HG02970 (cell line): Measurements from ENCODE around the gene PTCD3.
A peak's percentile ranks its signal among the peaks of the same experiment; 100 is the strongest.

Source experiments
- ATAC-seq: cut with Tn5 transposase; IDR thresholded peaks from one replicate; pipeline ENCODE4 v1.9.1; 2021; ENCODE audit warnings: mild to moderate bottlenecking, moderate library complexity, moderate number of reproducible peaks; ENCODE audit not compliant: unreplicated experiment, low FRiP score

The PTCD3 gene

GRCh38 chr2:86079981-86080911, 25.8 kb upstream of the PTCD3 start:
- peak; percentile 56 for ATAC-seq

- no peak for ATAC-seq
Observed at GRCh38 chr2:86081724-86082123, 24.3 kb upstream of the PTCD3 start.

GRCh38 chr2:86082756-86083155, 23.3 kb upstream of the PTCD3 start:
- no peak for ATAC-seq

- ATAC-seq = no peak
Observed at GRCh38 chr2:86087936-86088850, 17.8 kb upstream of the PTCD3 start.

GRCh38 chr2:86094229-86094628, 11.8 kb upstream of the PTCD3 start:
- ATAC-seq = no peak

DNA sequence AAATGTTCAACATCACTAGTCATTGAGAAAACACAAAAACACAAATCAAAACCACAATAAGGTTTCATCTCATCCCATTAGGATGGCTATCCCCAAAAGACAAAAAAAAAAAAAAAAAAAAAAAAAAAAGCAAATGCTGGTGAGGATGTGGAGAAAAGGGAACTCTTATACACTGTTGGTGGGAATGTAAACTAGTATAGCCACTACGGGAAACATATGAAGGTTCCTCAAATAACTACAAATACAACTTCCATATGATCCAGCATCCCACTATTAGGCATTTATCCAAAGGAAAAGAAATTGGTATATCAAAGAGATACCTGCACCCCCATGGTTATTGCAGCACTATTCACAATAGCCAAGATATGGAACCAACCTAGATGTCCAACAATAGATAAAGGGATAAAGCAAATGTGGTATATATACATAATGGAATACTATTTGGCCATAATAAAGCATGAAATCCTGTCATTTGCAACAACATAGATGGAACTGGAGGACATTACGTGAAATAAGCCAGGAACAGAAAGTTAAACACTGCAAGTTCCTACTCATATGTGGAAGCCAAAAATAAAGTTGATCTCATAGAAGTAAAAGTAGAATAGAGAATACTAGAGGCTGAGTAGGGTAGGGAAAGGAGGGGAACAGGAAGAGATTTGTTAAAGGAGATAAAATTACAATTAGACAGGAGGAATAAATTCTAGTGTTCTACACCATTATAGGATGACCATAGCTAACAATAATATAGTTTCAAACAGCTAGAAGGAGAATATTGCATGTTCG, 8.7 kb upstream of the PTCD3 start:
- ATAC-seq = no peak

DNA sequence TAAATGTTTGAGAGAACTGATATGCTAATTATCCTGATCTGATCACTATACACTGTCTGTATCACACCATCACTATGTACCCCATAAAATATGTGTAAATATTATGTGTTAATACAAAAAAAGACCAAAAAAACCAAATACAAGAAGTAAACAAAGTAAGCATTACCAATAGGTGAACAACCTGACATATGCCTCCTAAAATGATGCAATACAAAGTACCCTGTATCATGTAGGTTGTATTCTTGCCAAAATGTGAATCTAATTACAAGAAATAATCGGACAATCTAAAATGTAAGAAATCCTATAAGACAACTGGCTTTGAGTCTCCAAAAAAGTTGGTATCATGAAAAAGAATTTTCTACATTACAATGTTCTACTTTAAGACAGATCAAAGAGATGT, 8.1 kb upstream of the PTCD3 start:
- no peak for ATAC-seq

DNA sequence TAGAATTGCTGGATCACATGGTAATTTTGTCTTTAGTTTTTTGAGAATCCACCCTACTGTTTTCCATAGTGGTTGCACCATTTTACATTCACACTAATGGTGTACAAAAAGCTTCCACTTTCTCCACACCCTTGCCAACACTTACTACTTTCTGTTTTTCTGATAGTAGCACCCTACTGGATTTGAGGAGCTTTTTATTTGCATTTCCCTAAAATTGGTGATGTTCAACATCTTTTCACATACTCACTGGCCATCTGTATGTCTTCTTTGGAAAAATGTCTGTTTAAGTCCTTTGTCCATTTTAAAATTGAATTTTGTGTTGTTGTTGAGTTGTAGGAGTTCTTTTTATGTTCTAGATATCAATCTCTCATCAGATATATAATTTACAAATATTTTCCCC, 3.9 kb upstream of the PTCD3 start:
- no peak for ATAC-seq

DNA sequence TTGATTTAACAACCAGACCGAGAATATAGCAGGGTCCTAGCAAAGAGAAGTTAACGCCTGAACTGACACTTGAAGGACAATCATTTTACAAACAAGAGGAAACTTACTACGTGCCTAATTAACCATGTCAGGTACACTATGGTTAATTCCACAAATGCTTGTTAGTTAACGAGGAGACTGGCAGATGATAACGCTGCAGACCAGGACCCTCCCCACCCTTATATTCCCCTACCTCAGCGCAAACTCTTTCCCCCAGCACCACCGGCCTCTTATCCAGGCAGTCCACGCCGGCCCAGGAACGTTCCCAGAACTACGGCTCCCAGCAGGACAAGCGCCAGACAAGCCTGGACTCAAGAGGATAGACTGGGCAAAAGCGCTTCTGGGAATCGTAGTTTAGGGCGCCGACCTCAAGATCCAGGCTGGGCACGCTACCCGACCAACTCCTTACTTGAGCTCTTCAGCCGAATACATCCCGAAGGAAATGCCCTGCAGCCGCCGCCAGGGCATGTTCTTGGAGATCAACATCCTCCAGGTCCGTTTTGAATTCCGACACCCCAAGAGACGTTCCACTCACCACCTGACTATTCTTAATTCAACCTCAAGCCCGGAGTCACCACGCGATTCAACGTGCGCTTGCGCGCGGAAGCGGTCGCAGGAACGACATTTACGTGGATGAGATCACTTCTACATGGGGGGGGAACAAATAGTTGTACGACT, 625 bp upstream of the PTCD3 start, which contains the start of gene POLR1A:
TSS of gene POLR1A (minus strand) at position 635 of the 717 bp plus-strand sequence. CDS start at position 525, 110 bp downstream.
- peak; percentile 70 for ATAC-seq

- no peak for ATAC-seq
Observed at GRCh38 chr2:86107031-86107430, 996 bp downstream of the PTCD3 start.

DNA sequence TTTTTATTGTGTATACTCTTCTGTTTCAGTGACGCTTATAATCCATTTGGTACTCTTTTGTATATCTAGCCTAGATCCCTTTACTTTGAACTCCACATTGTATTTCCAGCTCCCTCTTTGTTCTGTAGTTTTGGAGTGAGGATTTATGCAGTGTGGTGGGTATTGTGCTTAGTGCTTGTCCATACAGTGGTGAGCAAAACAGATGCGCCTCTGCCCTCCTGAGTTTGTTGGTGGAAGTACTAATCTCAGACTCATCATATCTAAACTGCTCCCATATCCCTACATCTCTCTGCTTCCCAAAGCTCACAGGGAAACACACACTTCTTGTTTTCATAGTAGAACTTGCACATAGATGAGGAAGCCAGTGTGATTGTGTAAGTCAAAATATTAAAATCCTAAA, 12.1 kb downstream of the PTCD3 start:
- ATAC-seq = no peak

DNA sequence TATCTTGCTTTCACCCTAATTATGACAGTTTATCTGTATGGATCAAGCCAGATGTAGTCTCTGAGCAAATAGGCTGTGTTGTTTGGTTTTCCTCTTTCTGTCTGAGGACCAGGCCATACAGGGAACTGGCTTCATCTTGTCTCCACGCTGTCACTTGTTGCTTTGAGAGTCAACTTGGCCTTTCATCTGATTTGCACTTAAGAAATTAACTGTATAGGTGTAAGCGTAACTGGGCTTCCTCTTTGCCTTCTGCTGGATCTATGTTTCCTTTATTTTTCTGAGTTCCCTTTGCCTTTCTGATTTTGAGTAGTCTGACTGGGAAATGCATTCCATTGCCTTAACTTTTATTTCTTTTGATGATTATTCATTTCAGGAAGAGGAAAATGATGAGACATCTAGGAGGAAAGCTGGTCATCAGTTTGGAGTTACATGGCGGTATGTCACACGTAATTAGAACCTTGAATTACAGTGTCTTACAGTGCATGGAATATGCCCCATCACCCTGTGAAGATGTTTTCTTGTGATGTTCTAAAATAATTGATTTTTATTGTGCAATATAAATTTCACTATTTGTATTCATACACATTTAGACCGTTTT, 17.4 kb downstream of the PTCD3 start:
- ATAC-seq = no peak

- ATAC-seq = no peak
Observed at GRCh38 chr2:86124683-86125082, 18.6 kb downstream of the PTCD3 start.

- no peak for ATAC-seq
Observed at GRCh38 chr2:86134709-86135108, 28.7 kb downstream of the PTCD3 start.

DNA sequence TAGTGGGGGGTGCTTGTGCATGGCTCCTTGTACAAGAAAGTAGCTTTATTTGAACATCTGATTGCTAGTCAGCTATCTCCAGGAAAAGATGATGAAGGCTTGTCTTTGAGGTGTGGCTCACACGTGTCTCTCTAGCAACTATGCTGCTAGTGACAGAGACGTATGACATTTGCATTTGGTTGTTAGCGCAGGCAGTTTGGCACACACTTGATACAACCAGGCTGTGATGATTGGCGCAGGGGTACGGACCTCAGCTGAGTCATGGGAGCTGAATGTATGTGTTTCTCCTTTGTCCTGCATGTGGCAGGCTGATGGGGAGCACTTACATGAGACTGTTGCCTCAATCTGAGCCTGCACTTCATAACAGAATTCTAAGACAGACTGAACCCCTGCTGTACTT, 29.6 kb downstream of the PTCD3 start:
- ATAC-seq = no peak

GRCh38 chr2:86136141-86136540, 30.1 kb downstream of the PTCD3 start:
- ATAC-seq = no peak

DNA sequence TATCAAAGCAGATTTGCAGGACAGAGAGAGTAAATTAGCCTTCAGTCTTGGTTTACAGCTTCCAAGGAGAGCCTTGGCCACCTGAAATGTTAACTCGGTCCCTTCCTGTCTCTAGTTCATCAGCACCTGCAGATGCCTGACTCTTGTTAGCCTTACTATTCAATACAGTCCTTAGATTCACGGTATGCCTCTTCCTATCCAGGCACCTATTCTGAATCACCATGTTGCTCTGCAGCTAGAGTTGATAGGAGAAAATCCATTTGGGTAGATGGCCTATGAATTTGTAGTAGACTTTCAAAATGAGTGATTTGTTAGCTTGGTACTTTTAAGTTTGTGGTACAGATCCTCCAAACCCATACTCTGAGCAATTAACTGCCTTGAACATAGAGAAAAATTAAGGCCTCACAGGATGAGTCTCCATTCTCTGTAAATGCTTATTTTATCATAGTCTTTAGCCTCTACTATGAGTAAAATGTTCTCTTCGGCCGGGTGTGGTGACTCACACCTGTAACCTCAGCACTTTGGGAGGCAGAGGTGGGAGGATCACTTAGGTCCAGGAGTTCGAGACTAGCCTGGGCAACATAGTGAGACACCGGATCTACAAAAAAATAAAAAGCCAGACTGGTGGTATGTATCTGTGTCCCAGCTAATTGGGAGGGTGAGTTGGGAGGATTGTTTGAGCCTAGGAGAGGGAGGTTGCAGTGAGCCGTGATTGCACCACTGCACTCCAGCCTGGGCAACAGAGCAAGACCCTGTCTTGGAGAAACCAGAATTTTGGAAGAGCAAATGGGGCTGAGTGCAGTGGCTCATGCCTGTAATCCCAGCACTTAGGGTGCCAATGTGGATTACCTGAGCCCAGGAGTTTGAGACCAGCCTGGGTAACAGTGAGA, 32.9 kb downstream of the PTCD3 start:
- ATAC-seq = no peak

- ATAC-seq = no peak
Observed at GRCh38 chr2:86139981-86140380, 33.9 kb downstream of the PTCD3 start.
